Measurements from ENCODE around the gene NAP1L4.

NAP1L4 gene

DNA sequence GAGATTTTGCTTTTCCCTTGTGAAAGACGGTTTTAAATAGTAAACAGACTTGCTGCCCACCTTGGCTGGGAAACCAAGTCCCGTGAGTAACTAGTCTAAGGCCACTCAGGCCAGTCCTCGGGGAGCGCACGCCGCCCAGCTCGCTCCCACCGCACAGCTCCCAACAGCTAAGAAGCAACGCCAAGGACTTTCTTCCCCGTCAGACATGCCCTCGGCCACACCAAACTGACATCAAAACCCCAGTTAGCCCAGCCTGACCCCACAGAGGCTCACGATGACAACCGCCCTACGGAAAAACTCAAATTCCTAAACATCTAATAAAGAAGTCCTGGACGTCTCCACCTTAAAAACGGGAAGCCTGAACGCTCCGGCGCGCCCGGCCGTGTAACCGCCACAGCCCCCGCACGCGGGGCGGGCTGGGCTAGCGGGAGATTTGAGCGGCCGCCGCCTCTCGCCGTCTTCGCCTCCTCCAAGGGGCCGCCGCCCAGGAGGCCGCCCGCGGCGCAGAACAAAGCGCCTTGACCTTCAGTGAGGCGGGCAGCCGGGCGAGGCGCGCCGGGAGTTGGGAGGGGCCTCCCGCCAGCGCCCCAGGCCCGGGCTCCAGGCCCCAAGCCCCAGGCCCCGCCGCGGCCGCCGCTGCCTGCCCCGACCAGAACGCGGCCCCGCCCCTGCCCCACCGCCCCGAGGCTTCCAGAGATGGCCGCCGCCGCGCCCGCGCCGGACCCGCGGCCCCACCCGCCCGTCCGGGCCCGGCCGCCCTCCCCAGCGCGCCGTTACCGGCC is 486 bp downstream of the NAP1L4 start:
- DNase-seq, result peak; percentile 86

DNA sequence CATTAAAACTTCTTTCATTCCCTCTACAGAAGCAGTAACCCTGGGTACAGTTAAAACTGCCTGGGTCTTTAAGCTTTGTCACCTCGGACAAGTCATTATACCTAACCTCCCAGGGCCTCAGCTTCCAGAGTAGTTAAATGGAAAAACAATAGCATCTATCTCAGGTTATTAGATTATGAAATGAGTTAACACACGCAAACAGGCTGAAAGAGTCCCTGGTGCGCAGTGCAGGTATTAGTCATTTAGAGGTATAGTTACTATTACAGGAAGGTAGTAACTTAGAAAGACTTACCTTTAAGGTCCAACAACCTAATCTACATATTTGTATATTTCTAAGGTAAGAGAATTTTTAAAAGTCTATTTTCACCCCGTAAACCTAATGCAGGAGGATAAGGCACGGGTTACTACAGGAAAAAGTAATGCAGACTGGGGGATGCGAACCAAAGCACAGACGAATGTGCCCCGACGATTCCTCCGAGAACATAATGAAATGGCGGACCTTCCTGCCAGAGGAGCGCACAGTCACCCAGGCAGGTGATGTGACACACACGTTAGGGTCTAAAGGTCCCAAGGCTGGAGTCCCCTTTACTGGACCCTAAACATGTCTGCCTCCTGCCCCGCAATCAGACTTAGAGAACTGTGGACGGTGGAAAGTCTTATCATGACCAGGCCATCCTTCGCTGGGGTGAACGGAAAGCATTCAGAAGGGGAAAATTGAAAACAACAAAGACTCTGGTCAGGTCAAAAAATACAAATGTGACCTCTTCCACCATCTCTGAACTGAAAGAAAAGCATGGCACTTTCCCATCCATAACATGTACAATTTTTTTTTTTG is 1.3 kb downstream of the NAP1L4 start:
- DNase-seq, result no peak

DNA sequence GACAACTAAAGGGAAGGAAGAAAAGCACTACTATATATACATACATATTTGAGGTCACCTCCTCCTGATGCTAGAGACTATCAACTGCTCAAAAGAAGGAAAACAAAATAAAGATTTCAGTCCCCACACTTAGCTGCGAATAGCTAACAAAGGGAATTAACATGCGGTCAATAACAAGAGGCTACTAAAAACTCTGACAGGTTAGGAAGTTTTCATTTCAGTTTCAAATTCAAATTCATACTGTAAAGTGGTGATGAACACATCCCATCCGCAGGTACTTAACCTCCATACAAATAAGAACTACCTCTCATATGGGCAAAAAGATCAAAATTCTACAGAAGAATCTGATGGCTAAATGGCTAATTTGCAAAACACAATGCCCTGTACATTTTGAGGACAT is 2.6 kb downstream of the NAP1L4 start:
- DNase-seq, result no peak

DNA sequence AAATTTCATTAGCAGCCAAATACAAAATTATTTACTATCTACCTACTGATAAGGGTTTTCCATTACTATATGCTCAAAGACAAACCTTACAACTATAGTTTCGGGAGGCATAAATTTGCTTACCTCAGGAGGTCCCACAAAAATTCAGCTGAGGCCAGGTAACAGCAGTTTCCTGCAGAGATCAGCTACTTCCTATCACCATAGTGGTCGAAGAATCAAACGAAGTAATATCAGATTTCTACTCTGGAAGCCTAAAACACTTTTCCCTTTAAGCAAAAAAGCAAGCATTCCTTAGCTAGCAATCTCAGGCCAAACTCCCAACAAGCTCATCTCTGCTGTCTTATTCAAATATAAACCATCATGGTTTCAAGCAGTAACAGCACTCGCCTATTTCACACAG is 3.1 kb downstream of the NAP1L4 start:
- DNase-seq, result no peak

DNA sequence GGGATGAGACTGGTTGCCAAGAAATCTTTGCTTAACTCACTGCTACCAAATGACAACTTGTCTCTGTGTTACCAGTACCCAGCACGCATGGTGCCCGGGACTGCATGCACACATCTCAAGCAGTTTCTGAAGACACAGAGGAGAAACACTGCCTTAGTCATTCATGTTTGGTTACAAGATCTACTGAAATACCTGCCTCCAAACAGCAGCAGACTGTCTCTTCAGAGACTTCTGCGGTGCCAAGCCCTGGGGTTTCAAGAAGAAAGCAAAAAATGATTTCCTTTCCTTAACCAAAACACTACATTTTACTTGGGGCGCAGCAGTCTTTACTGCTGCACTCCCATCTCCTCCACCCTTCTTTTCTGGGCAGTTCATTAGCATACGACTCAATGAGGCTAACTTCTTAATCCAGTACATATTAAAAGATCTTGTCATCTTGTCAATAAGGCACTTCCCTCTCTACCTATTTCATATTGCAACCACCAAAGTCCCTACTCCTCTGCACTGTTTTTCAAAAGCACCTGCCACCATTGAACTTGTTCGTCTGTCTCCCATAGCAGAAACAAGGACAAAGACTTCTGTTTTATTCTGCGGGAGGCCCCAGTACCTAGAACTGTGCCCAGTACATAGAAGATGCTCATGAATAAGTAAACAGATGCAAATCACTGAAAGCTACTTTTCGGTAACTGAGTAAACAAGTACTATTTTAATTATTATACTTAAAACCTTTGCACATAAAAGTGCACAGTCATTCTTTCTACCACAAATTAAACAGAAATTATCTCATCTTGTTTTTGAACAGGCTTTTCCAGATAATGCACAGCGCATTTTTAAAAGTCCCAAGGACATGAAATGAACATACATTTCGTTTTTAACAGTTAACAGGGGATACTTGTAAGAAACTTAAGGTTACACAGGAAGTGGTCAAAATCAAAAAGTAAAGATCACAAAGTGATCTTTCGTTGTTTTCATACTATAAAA is 4.0 kb downstream of the NAP1L4 start:
- no peak for DNase-seq

DNA sequence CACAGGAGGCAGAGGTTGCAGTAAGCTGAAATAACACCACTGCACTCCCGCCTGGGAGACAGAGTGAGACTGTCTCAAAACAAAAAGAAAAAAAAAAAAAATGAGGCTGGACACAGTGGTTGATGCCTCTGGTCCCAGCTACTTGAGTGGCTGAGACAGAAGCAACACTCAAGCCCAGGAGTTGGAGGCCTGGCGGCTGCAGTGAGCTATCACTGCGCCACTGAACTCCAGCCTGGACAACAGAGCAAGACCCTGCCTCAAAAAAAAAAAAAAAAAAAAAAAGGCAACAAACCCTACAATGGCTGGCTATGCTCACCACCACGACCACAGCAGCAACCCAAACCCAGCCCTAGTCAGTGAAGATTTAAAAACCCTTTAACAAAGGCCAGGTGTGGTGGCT is 8.2 kb downstream of the NAP1L4 start:
- DNase-seq, result no peak

DNA sequence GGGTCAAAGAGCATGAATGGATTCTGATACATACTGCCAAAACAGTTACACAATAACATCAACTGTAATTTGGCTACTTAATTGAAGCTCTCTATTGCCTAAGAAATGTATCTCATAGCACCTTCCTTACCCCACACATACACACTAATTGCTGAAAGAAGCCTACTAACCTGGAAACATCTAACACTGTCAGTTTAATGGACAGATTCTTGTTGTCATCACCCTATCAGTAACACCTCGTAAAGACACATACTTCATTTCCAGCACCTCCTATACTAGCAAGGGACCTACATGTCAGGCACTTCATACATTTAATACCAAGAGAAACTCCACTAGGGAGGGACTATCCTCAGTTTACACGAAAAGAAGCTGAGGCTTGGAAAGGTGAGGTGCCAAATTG is 9.9 kb downstream of the NAP1L4 start:
- no peak for DNase-seq

DNA sequence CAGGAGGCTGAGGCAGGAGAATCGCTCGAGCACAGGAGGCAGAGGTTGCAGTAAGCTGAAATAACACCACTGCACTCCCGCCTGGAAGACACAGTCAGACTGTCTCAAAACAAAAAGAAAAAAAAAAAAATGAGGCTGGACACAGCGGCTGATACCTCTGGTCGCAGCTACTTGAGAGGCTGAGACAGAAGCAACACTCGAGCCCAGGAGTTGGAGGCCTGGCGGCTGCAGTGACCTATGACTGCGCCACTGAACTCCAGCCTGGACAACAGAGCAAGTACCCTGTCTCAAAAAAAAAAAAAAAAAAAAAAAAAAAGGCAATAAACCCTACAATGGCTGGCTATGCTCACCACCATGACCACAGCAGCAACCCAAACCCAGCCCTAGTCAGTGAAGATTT is 11.0 kb downstream of the NAP1L4 start:
- no peak for DNase-seq

DNA sequence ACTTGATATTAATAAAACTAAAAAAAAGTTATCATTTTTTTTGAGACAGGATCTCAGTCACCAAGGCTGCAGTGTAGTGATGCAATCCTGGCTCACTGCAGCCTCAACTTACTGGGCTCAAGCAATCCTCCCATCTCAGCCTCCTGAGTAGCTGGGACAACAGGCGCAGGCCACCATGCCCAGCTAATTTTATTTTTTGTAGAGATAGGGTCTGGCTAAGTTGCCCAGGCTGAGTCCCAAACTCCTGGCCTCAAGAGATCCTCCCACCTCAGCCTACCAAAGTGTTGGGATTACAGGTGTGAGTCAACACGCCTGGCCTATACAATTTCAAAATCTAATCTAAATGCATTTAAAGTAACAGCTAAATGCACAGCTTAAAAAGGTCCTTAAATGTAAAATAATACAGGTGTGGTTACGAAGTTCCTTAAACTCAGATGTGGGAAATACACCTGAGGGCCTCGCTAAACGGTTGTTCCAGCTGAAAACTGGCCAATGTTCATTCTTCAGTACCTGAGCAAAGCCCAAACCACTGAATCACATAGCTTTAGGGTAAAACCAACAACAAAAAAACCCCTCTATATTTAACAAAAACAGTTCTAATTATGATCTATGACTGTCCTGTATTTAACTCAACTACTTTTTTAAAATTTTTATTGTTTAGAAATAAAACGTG is 11.8 kb downstream of the NAP1L4 start:
- no peak for DNase-seq

DNA sequence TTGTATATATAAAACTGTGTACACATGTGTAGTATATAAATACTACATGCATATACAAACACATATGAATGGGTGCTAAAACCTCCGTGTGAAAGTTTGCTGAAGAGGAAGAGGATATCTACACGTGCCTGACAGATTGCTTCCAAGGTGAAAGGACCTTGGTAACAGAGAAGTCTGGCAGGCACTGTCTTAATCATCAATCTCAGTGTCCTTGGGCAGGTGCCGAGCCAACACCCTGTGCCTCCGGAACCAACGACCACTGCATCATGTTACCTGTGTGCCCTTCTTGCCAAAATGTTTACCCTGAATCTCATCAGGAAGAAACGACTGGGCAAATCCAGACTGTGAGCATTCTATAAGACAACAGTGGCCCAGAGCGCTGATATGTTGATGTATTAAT is 15.0 kb downstream of the NAP1L4 start:
- no peak for DNase-seq

DNA sequence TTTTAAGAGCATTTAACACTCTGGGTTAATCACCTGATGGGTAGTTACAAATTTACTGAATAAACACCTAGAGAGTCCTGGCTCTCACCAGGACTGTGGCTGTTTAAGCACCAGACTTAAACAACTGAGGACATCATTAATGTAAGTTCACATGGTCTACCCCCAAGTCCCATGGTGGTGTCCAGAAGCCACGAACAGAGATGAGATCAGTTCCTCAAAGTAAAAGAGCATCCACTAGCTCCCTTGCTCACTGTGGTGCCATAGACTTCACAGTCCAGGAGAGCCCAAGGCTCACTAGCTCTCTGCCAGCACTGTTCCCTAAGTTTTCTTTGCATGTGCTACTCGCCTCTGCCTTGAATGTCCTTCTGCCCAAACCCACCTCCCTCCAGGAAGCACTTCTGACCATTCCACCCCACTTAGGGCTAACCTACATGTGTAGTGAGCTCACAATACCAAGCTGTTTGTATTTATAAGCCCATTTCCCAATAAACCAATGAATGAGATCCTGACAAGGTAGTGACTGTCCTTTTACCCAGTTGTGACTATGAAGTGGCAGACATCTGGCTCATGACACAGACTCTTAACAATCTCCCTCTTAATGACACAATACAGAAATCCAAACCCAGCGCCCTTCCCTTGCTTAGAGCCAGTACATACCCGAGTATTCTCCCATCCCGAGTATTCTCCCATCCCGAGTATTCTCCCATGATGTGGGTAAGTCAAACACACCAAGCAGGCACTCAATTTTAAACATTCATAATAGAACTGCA is 15.7 kb downstream of the NAP1L4 start:
- DNase-seq, result no peak

DNA sequence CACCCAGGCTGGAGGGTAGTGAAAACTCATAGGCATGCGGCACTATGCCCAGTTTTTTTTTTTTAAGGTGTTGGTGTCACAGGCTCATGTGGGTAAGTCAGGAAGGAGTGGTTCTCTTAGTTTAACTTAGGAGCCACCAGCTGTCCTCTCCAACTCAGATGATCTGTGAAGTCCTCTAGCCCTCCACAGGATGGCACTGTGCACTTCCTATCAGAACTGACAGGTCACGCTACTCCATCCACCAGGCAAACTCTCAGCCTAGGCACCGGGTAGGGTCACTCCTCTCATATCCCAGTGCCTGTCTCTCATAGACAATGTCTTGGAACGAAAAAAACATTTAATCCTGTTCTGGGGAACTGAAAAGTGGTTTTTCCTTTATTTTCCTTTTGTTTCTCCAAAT is 16.5 kb downstream of the NAP1L4 start:
- no peak for DNase-seq

DNA sequence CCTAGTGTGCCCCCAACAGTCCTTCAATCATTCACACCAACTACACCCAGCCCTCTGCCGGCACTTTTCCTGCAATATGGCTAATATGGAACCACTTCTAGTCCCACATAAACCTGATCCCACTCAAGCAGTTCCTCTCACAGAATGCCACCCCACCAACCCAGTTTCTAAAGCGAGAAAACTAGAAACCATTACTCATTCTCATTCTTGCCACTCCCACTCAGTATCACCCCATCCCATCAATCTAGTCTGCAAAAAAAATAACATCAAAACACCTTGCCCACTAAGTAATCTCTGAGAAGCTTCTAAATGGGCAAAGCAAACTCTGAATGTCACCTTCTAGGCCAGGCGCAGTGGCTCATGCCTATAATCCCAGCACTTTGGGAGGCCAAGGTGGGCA is 17.9 kb downstream of the NAP1L4 start:
- DNase-seq, result no peak

DNA sequence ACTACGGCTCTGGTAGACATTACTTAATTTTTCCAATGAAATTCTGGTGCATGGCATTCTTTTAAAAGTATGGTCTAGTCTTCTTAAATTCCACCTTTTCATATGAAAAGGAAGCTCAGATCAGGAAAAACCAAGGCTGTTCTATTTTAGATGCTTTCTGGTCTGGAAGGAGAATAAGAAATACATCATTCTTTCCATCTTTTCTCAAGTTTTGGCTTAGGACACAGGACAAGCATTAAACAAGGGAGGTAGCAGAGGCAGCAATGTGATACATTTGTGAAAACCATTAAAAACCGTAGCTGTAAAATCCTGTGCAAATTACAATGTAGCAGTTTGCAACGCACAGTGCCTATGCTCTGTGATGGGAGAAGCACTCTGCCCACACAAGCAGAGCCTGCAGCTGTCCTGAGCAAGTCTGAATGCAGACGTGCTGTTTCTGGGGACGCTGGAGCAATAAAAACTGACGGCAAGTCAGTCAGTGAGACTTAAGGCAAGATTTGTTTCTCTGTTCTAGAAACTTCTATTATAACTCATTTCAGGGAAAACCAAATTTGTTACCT is 23.7 kb downstream of the NAP1L4 start:
- no peak for DNase-seq

DNA sequence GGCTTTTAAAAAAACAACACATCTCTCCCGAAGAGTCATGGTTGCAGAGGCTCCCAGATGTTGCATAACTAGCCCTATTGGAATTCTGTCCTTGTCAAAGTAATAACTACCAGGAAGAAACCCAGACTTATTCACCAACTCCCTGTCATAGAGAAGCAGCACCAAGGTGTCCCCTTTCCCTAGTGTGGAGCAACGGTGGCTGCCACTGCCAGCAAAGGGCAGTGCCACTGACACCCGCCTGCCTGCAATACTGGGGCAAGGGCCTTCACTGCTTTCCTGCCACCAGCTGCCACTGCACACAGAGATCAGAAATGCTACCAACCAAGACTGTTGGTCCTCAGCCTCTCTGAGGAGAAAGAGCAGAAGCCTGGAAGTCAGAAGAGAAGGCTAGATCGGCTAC is 27.3 kb downstream of the NAP1L4 start:
- DNase-seq, result no peak

DNA sequence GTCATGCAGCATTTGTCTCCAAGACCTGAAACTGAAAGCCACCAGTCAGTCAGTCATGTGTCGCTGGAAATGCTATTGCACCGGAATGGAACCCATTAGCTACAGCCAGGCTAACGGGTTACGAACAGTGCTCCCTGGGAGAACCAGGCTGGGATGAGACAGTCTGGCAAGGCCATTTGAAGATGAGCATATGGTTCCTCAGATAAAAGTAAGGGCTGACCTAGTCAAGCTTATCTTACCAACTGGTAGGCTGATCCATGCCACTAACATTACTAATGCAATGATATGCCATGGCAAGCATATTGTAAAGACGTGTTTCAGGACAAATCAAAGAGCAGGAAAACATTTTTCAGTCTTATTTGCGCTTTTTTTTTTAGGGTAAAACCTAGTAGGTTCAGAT is 28.4 kb downstream of the NAP1L4 start:
- no peak for DNase-seq

DNA sequence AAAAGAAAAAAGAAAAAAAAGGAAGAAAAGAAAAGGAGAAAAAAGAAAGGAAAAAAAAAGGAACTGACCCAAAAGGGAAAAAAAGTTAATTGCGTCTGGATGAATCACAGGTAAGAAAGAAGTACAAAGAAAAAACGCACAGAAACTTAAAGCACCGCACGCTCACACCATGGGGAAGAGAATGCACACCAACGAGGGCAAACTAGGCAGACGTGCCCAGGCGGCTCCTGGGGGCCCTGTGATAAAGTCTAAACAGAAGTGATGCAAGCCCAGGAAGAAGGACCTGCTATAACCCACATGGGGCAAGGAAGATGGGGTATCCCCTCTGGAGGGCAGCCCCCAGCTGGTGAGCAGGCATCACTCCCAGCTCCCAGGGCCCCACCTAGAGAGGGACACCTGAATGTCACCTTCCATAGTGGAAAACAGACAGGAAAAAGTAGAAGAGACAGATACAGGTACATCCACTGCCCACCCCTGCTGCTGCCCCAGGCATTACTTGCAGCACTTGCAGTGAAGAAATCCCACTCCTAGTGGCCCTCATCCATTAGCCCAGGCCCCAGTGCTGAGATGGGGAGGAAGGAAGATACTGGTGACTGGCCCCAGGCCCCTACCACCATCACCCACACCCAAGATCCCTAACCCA is 28.9 kb downstream of the NAP1L4 start:
- no peak for DNase-seq

DNA sequence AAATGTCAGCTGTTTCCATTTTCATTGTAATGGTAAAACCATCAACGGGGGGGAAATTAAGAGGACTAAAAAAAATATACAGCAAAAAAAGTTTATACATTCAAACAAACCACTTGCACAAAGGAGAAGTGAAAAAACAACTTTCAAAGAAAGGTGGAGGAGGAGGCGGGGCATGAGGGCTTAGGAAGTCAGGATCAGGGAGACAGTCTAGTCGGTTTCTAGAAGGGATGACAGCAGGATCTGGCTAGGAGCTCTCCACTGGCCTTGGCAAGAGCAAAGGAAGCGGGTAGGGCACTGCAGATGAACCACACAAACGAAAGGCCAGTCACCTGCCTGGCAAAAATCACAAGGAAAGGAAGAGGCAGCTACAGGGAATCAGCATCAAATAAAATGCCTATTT is 31.0 kb downstream of the NAP1L4 start:
- DNase-seq, result no peak

DNA sequence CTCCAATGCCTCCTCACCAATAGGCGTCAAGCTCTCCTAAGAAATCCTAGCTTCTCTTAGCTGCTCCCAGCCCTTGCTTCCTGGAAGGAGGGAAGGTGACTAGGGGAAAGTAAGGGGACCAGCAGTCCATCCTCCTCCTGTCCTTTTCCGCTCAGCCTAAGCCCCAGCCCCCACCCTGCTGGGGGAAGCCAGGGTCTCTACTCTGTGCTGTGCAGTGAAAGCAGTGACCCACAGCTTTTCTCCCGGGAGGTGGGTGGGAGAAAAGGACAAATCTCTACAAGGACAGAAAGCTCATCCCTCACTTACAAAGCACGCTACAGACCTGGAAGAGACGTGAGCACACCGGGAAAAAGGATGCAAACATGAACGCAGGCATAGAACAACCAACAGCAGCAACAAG is 32.0 kb downstream of the NAP1L4 start:
- no peak for DNase-seq

DNA sequence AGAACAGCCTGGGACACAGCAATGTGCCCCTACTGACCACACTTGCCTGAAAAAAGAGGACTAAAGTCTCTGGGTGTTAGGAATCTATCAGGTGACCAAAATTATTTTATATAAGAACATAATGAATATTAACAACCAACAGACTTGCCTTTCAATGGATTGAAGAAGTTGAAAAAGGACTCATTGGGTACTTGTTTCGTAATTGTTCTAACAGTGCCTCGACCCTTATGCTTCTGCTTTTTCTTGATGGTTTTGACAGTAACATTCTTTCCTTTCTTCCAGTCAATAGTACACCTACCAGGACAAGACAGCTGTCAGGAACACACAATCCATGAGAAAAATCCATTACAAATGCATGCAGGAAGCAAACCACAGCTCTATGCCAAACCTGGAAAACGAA is 33.9 kb downstream of the NAP1L4 start:
- no peak for DNase-seq

DNA sequence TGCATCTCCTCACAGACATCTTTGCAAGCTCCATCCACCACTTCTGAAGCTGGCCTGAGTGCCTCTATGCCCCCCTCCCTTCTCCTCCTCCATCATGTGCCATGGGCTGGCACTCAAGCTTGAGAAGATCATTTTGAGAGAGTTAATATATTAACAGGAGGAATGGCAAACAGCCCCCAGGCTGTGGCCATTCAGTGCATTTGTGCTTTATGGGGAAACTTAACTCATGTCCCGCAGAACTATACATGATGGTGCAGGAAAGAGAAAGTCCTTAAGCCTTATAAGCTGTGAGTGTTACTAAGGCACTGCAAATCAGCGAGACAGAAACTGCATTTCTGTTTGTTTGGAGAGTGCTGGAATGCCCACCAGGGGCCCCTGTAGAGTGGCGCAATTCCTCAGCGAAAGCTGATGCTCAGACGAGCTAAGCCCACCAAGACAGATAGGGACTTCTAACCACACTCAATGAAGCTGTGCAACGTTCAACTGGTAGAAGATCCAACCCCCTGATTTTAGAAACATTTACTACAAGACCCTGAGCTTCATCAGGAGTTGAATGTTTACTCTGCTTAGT is 36.1 kb downstream of the NAP1L4 start:
- DNase-seq, result no peak
